Activated CD8-positive, alpha-beta memory T cell treated with anti-CD3 and anti-CD28 coated beads for 36 hours (primary cell): ENCODE measurements around the gene SMYD3. TPM values are rescaled to one million over a fixed set of nuclear protein-coding genes. Genes with fewer than 3 reads are reported as not detected.

Experiments used
- CTCF ChIA-PET: fragments of 350-600 bp; sonication (Branson Sonifier 250); formaldehyde crosslinking; loops from one replicate; lab custom pipeline; 2021; ENCODE audit warnings: antibody characterized with exemption; lab: Charles Lee
- POLR2A ChIA-PET: fragments of 350-600 bp; sonication (Branson Sonifier 250); formaldehyde crosslinking; loops from one replicate; lab custom pipeline; 2021; ENCODE audit warnings: antibody characterized with exemption; lab: Charles Lee
- total RNA-seq, 2 experiments: library from RNA; stranded (reverse); gene quantifications; one replicate each; pipeline ENCODE4 v1.2.3, GENCODE V29; 2021

The SMYD3 gene
- total RNA-seq, 2 experiments from 2014 or later: 17.6 to 20.5 TPM

DNA sequence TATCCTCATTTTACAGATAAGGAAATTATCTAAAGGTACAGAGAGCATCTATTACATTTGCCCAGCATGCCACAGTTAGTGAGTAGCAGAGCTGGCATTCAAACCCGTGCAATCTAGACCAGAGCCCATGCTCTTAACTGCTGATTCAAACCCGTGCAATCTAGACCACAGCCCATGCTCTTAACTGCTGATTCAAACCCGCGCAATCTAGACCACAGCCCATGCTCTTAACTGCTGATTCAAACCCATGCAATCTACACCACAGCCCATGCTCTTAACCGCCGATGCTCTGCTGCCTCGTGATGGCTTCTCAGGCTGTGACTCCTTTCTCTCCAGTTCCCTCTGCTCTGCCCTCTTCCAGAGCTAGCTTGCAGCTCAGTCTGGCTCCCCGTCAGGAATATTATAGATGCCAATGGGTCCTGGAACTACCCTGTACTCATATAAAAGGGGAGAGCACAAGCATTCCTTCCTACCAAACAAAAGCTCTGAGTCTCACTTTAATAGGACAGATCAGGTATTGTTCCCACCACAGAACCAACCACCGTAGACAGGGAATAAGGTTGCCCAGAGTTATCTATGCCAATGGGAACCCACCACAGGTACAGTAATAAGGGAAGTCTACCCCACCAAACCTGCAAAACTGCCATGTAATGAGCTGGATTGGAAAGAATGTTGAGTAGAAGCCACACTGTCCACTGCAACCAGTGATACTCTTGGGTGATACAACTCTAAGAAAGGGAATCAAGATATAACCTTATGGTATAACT, 78.4 kb downstream of the SMYD3 start:
- ChIA-PET CTCF (no interaction called here), POLR2A (interaction anchor here (0.6 kb wide), 1 partner anchor 210 kb away, joined by 5 read pairs; no protein-coding TSS in a partner anchor)

- CTCF ChIA-PET: no interaction called here
- POLR2A ChIA-PET: no interaction called here
Observed at GRCh38 chr1:246427611-246428010, 79.5 kb downstream of the SMYD3 start.

GRCh38 chr1:246425895-246426294, 81.2 kb downstream of the SMYD3 start:
- POLR2A ChIA-PET: no interaction called here
- CTCF ChIA-PET: interaction anchor here (0.6 kb wide), 1 partner anchor 1277 kb away, joined by 3 read pairs; no protein-coding TSS in a partner anchor

DNA sequence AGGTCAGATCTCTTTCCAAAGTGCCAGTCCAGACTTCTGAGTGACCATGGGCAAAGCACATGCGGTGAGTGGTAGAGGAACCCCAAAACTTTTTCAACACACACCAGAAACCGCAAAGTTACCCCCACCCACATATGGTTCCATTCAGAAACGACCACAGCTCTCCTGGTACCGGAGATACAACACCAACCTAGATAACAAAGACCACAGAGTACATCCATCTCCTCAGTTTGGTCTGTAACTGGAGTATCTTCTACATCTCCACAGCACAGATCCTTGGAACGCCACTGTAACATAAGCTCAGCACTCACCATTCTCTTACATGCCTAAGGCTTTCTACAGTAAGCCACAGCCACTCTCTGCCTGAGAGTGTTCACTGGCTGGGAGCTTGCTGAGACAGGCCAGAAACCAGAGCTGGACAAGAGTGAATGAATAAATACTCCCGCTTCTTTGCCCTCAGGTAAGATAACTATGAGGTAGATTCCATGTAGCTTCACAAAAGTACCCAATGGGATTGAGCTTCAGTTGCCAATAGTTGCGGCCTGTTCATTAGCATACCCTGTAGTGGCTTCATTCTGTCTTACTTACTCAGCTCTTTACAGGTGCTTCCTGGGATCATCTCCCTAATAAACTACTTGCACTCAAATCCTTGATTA, 81.8 kb downstream of the SMYD3 start:
- POLR2A ChIA-PET: no interaction called here

DNA sequence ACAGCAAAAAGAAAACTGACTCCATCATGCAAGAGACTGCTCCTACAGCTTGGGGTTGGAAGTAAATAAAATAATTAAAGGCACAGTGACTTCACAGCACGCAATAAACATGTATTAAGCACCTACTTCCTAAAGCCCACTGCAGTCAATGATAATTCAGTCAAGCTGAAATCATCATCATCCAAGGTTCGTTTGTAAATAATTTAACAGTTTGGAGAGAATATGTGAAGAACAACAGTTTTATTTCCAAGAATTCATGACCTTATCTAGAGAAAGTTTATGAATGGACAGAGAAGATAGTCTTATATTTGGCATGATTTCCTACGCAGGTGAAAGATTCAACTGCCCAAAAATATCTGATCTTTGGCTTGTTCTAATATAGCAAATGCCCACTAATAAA, 86.8 kb downstream of the SMYD3 start:
- ChIA-PET POLR2A (no interaction called here), CTCF (no interaction called here)

More for the DNA sequence above, 81.8 kb downstream of the SMYD3 start:
- CTCF ChIA-PET: no interaction called here

DNA sequence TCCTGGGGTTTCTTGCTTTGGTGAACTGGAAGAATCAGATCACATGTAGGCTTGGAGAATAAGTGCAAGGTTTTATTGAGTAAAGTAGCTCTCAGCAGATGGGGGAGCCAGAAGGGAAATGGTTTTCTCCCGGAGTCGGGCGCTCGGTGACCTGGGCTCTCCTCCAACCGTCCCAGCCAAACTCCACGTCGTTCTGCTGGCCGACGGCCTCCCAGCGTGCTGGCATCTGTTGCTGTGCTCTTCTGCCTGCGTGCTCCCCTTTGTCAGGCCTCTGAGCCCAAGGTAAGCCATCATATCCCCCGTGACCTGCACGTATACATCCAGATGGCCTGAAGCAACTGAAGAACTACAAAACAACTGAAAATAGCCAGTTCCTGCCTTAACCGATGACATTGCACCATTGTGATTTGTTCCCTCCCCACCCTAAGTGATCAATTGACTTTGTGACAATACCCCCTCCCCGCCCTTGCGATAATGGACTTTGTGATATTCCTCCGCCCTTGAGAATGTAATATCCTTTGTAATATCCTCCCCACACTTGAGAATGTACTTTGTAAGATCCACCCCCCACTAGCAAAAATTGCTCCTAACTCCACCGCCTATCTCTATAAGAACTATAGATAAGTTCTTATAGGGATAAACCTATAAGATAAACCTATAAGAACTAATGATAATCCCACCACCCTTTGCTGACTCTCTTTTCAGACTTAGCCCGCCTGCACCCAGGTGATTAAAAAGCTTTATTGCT, 88.3 kb downstream of the SMYD3 start:
- ChIA-PET POLR2A (no interaction called here), CTCF (no interaction called here)

DNA sequence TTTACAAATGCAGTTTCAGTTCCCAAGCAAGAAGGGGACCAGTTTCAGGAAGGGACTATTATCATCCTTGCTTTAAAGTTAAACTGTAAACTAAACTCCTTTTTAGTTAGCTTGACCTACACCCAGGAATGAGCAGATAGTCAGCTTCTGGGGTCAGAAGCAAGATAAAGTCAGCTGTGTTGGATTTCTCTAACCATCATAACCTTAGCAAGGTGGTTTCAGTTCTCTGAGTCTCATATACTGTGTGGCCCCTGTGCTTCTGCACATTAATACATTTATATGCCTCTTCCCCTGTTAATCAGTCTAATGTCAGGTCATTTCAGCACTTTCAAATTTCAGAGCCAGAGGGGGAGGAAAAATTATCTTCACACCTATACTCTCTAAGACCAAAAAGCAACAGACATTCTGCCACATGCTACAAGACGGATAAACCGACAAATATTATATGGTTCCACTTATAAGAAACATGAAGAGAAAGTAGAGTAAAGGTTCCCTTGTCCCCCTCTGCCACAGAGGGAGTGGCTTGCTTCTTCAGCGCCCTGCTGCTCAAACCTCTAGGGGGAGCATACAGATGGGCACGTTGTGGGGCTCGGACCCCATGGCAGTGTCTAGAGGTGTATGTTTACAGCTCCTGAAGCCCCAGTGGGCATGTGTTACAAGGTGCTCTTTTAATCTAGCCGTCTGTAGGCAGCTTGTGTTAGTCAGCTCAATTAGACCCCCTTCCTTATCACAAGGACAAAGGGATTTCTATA, 89.1 kb downstream of the SMYD3 start:
- POLR2A ChIA-PET: no interaction called here
- CTCF ChIA-PET: no interaction called here

GRCh38 chr1:246417152-246417812, 89.8 kb downstream of the SMYD3 start:
- ChIA-PET POLR2A (no interaction called here), CTCF (no interaction called here)

DNA sequence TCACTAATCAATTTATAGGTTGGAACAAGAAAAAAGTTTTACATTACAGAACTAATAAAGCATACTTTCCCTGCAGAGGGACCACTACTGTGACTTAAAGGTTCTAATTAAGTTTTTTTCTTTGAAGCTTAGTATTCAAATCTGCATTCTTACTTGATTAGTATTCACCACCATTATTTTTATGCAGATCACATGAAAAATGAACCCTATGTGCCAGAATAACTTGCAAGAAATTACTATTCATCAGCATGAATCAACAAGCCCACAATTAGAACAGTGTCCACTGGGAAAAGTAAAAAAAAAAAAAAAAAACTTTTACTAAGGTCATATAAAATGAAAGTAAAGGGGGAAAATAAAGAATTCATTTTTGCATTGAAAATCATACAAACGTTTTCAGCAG, 90.8 kb downstream of the SMYD3 start:
- ChIA-PET CTCF (no interaction called here), POLR2A (no interaction called here)

DNA sequence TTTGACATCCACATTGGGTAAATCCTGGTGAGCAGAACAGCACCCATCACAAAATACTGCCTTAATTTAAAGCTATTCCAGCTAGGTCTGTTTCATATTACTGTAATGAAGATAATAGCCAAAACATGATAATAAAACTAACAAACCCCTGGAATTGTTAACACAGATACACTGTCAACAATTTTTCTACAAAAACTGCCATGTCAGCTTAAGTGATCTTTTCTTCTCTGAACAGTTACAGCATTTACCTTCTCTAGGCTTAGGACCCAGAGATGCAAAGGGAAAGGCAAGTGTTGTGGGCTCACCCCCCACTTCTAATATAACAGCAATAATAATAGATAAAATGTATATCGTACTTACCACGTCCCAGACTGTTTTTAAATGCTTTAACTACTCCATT, 92.1 kb downstream of the SMYD3 start:
- CTCF ChIA-PET: no interaction called here
- POLR2A ChIA-PET: no interaction called here

GRCh38 chr1:246413430-246413829, 93.6 kb downstream of the SMYD3 start:
- POLR2A ChIA-PET: no interaction called here

GRCh38 chr1:246404078-246404477, 103.0 kb downstream of the SMYD3 start:
- POLR2A ChIA-PET: no interaction called here
- CTCF ChIA-PET: no interaction called here

More at GRCh38 chr1:246413430-246413829, 93.6 kb downstream of the SMYD3 start:
- CTCF ChIA-PET: interaction anchor here (0.6 kb wide), 1 partner anchor 1514 kb away, joined by 3 read pairs; no protein-coding TSS in a partner anchor

DNA sequence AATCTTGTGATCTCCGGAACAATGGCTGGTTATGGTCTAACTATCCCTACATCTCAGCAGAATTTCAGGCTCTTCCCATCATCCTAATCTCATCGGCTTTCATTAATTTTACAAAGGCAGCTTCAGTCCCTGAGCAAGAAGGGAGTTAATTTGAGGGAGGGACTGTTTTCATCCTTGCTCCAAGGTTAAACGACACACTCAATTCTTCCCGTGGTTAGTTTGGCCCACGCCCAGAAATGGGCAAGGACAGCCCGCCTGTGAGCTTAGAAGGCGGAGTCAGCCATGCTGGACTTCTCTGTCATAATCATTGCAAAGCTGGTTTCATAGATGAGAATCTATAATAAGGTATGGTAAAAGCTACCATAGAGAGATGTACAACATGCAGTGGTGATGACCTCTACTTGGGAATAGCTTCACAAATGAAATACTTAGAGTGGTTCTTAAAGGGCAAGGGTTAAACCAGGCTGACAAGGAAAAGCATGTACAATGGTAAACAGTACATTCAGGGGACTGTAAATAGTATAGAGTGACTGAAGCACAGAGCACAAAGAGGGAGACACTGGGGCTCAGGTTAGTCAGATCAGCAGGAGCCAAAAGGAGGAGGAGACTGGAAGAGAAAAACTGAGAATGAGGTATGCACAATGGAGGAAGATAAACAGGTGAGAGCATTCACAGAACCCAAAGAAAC, 108.8 kb downstream of the SMYD3 start:
- ChIA-PET CTCF (no interaction called here), POLR2A (no interaction called here)

- POLR2A ChIA-PET: no interaction called here
- CTCF ChIA-PET: no interaction called here
Observed at GRCh38 chr1:246397046-246397445, 110.0 kb downstream of the SMYD3 start.

GRCh38 chr1:246396322-246396721, 110.8 kb downstream of the SMYD3 start:
- POLR2A ChIA-PET: no interaction called here
- CTCF ChIA-PET: no interaction called here

- CTCF ChIA-PET: no interaction called here
- POLR2A ChIA-PET: no interaction called here
Observed at GRCh38 chr1:246394121-246394520, 113.0 kb downstream of the SMYD3 start.

- CTCF ChIA-PET: no interaction called here
- POLR2A ChIA-PET: no interaction called here
Observed at GRCh38 chr1:246390855-246391254, 116.2 kb downstream of the SMYD3 start.

DNA sequence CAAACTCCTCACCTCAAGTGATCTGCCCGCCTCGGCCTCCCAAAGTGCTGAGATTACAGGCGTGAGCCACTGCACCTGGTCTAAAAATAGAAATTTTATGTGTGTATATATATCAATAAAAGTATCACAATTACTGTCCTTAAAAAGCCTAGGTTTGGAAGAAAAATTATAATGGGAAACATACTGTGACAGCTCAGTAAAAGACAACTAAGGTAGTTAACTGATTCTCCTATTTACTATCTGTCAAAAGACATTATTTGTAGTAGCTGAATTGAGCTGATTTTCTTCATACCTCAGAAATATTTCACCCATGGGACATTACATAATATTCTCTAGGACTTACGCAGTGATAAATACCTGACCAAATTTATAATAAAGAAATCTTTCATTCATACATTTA, 122.5 kb downstream of the SMYD3 start:
- POLR2A ChIA-PET: no interaction called here
- CTCF ChIA-PET: no interaction called here

GRCh38 chr1:246383791-246384190, 123.3 kb downstream of the SMYD3 start:
- ChIA-PET POLR2A (no interaction called here), CTCF (no interaction called here)
